GM19351 (cell line): ENCODE results near the gene EIPR1.
"Not testable (repeated sequence)": the region's sequence is repeated elsewhere in the genome, so short reads cannot be mapped to it uniquely, and the experiment has no call there.

ENCODE experiments used
- ATAC-seq: cut with Tn5 transposase; IDR thresholded peaks from one replicate; pipeline ENCODE4 v1.9.1; 2021; ENCODE audit warnings: mild to moderate bottlenecking, moderate library complexity; ENCODE audit not compliant: unreplicated experiment

EIPR1 gene

GRCh38 chr2:3291113-3291512 lies 86.5 kb downstream of the EIPR1 start:
- ATAC-seq, result no peak

- ATAC-seq, result no peak
Observed at GRCh38 chr2:3290655-3291054, 87.0 kb downstream of the EIPR1 start.

DNA sequence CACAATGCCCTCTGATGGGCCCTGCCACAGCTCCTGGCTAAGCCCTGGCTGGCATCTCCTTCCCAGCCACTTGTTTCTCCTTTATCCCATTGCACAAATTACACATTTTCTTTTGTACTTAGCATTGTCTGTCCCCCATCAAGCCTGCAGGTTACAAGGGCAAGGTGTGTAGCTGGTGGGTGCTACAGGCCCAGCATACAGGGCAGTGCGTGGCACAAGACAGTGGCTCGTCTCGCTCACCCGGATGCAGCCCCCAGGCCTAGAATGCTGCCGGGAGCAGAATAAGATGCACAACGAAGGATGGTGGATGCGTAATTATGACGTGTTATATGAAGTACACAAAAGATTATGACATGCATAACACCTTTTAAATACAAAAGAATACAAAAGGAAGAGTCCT lies 87.6 kb downstream of the EIPR1 start:
- ATAC-seq, result no peak

DNA sequence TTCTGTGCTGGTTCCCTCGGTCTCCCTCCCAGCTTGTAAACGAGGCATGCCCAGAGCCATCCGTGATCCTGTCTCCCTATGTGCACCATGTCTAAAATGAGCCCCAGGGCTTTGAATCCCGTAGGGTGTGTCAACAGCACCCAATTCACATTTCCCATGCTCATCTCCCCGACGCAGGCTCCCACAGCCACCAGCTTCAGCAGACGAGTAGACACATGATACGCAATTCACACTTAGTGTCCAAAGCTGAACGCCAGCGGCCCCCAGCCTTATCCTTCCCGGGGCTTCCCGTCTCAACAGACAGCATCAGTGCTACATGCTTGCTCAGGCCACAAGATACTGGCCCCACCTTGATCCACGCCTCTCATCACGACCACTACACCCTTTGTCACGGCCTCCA lies 88.1 kb downstream of the EIPR1 start:
- ATAC-seq, result no peak

GRCh38 chr2:3289171-3289515 lies 88.5 kb downstream of the EIPR1 start:
- ATAC-seq, result no peak

- ATAC-seq, result no peak
Observed at GRCh38 chr2:3288470-3289170, 89.0 kb downstream of the EIPR1 start.

GRCh38 chr2:3287896-3288295 lies 89.7 kb downstream of the EIPR1 start:
- no peak for ATAC-seq

DNA sequence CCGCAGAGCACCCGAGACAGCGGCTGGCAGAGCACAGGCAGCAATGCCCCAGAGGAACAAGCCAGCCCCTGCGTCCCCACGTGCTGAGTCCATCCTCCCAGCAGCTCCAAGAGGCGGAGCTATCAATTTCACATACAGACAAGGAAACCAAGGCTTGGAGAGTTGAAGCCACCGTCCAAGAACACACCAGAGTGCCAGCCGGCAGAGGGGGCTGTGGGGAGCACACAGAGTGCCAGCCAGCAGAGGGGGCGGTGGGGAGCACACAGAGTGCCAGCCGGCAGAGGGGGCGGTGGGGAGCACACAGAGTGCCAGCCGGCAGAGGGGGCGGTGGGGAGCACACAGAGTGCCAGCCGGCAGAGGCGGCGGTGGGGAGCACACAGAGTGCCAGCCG lies 91.0 kb downstream of the EIPR1 start:
- not testable (repeated sequence) for ATAC-seq

- no peak for ATAC-seq
Observed at GRCh38 chr2:3285901-3286645, 91.5 kb downstream of the EIPR1 start.

DNA sequence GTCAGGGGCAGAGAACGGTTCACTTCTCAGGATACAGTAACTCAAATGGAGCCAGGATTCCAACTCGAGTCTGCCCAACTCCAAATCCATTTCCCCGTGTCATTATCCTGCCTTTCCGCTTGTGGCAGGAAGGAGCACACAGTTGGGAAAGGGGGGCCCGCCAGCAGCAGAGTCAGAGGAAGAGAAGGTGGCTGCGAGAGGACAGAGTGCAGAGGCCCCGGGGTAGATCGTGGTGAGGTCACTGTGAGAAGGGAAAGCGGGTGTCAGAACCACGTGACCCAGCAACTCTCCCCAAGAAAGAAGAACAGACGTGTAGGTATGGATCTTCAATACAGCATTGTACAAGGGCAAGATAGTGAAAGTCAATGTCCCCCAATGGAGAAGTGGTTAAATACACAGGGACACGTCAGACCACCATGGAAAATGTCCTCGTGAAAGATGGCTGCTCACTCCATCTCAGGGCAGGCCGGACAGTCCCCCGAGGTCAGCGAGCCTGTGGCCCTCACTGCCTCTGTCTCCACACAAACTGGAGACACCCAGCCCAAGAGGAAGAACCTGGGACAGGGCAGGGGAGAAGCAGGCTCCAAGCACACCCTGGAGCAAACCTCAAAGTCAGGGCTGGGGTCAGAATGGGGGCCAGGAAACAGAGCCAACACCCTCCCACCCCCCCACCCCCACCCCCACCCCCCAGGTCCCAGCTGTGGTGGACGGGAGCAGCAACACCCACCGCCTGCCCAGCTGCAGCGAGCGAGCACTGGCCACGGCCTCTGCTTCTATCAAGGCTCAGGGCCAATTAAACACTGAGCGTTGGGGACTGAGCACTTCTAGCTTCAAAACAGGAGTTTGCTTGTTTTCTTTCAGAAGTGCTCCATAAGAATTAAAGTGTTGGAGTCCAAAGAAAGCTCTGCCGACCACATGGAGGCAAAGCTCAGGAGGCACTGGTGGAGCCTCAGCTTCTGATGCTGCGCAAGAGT lies 92.7 kb downstream of the EIPR1 start:
- no peak for ATAC-seq

GRCh38 chr2:3283876-3284656 lies 93.6 kb downstream of the EIPR1 start:
- not testable (repeated sequence) for ATAC-seq

GRCh38 chr2:3283206-3283605 lies 94.4 kb downstream of the EIPR1 start:
- no peak for ATAC-seq

GRCh38 chr2:3282056-3282998 lies 95.3 kb downstream of the EIPR1 start:
- no peak for ATAC-seq

- ATAC-seq, result no peak
Observed at GRCh38 chr2:3280683-3281520, 96.7 kb downstream of the EIPR1 start.

- ATAC-seq, result no peak
Observed at GRCh38 chr2:3280197-3280596, 97.4 kb downstream of the EIPR1 start.

GRCh38 chr2:3279236-3279960 lies 98.2 kb downstream of the EIPR1 start:
- ATAC-seq, result no peak

- ATAC-seq, result no peak
Observed at GRCh38 chr2:3278521-3279218, 98.9 kb downstream of the EIPR1 start.
